Lung (tissue), 12 donors: ENCODE results near the gene LTF. TPM values are rescaled to one million over a fixed set of nuclear protein-coding genes. Genes with fewer than 3 reads are reported as not detected.
"Not testable (repeated sequence)": the region's sequence is repeated elsewhere in the genome, so short reads cannot be mapped to it uniquely, and the experiment has no call there.

Experiments used
- ATAC-seq: fragments of 200-7000 bp; cut with Tn5 transposase; one replicate; pipeline ENCODE4 v1.9.1; 2020; ENCODE audit warnings: moderate number of reproducible peaks; ENCODE audit not compliant: insufficient read depth, low FRiP score
- DNase-seq, 3 donors: peaks; one replicate each; pipeline ENCODE4 v3.0.0-alpha.2; 2013 to 2017
- H3K27ac ChIP-seq, 2 donors: one replicate each; pipeline ENCODE4 v1.5.1; 2013; ENCODE audit warnings: mild to moderate bottlenecking in 2 of 2, moderate library complexity in 2 of 2, control low read depth in 1 of 2, inconsistent platforms in 1 of 2, low read depth in 1 of 2, low read length in 1 of 2
- H3K27me3 ChIP-seq, 3 donors: one replicate each; pipeline ENCODE4 v1.5.1; 2013; ENCODE audit warnings: low read length in 2 of 3; ENCODE audit not compliant: control insufficient read depth in 3 of 3, insufficient read depth in 3 of 3
- H3K36me3 ChIP-seq, 4 donors: one replicate each; pipeline ENCODE4 v1.5.1; 2013; ENCODE audit warnings: low read length in 4 of 4, mild to moderate bottlenecking in 1 of 4, moderate library complexity in 1 of 4; ENCODE audit not compliant: control insufficient read depth in 4 of 4, insufficient read depth in 4 of 4
- H3K4me1 ChIP-seq, 5 donors: one replicate each; pipeline ENCODE4 v1.5.1; 2013; ENCODE audit warnings: low read length in 5 of 5, mild to moderate bottlenecking in 2 of 5, moderate library complexity in 1 of 5; ENCODE audit not compliant: control insufficient read depth in 5 of 5, insufficient read depth in 5 of 5
- H3K4me3 ChIP-seq: one replicate; pipeline ENCODE4 v1.5.1; 2013; ENCODE audit warnings: mild to moderate bottlenecking, control low read depth, moderate library complexity
- H3K9ac ChIP-seq, 2 donors: one replicate each; pipeline ENCODE4 v1.5.1; 2013; ENCODE audit warnings: low read length in 2 of 2, control low read depth in 1 of 2; ENCODE audit not compliant: insufficient read depth in 1 of 2
- H3K9me3 ChIP-seq, 4 donors: one replicate each; pipeline ENCODE4 v1.5.1; 2013; ENCODE audit warnings: low read length in 3 of 4, mild to moderate bottlenecking in 1 of 4, moderate library complexity in 1 of 4; ENCODE audit not compliant: control insufficient read depth in 4 of 4, insufficient read depth in 3 of 4
- WGBS, 2 donors: extraction: QIAGEN DNeasy Blood & Tissue Kit; methylation state at CpG; one replicate each; pipeline ENCODE4 v1.1.7; 2013; 5-methylcytosine and 5-hydroxymethylcytosine counted together
- polyA plus RNA-seq, 2 donors: library from polyadenylated mRNA; stranded (reverse); fragments of 200-250 nt; gene quantifications; one replicate each; pipeline ENCODE4 v1.2.1, GENCODE V29; 2013
- total RNA-seq, 2 donors: library from RNA; depleted of rRNA in 1 of 2; stranded (reverse); fragments of >200 nt in 1 of 2; gene quantifications; one replicate each; pipeline ENCODE4 v1.2.1, GENCODE V29; 2014 to 2021
- TF ChIP-seq, protein P1 (sequence below): IDR thresholded peaks from 2 replicates; pipeline ENCODE4 v1.5.1; 2012; ENCODE audit warnings: mild to moderate bottlenecking; ENCODE audit errors: control extremely low read depth, extremely low read depth
- donor health status: control.
- donor health status: control.
- donor health status: Bipolar disorder and iron deficiency.
- donor health status: healthy.
- donor health status: DM: yes; HTN: yes; CAD: no.

Gene LTF
- total and polyA plus RNA-seq, 4 donors, result 12.9 to 188 (median 101) TPM

DNA sequence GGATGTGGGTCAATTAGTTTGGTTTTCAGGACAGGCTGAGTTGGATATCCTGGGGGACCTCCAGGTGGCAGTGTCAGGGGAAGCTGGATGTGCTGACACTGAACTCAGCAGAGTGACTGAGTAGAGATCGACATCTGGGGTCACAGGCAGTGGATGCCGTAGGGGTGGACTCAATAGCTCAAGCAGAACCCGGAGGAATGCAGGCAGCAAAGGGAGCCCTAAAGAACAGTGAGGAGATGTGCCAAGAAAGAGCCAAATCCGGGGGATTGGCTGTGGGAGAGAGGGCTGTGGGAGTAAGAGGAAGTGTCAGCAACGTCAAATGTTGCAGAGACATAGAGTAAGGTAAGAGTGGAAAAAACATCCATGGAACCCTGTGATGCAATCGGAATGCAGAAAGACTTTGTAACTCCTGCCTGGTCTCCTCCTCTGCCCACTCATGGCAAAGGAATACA lies 69.5 kb downstream of the LTF start:
- ATAC-seq (peak; percentile 16), DNase-seq (no peak)
- no peak overlapping the region for H3K9ac ChIP-seq
- H3K9me3 ChIP-seq, result no peaks in the 10 kb centered on the region
- H3K27me3 ChIP-seq, result no peaks in the 10 kb centered on the region
- peak overlapping the region in 1 of 2 donors; percentile 2 for H3K27ac ChIP-seq
- WGBS, 2 donors, result 52 to 56% methylated on average over 6 of the region's 6 CpGs
- H3K4me3 ChIP-seq, result no peak overlapping the region
- H3K4me1 ChIP-seq, result peaks cover 0 to 18% (median 0%) of the 10 kb centered on the region in 5 donors
- TF ChIP-seq, protein P1, sequence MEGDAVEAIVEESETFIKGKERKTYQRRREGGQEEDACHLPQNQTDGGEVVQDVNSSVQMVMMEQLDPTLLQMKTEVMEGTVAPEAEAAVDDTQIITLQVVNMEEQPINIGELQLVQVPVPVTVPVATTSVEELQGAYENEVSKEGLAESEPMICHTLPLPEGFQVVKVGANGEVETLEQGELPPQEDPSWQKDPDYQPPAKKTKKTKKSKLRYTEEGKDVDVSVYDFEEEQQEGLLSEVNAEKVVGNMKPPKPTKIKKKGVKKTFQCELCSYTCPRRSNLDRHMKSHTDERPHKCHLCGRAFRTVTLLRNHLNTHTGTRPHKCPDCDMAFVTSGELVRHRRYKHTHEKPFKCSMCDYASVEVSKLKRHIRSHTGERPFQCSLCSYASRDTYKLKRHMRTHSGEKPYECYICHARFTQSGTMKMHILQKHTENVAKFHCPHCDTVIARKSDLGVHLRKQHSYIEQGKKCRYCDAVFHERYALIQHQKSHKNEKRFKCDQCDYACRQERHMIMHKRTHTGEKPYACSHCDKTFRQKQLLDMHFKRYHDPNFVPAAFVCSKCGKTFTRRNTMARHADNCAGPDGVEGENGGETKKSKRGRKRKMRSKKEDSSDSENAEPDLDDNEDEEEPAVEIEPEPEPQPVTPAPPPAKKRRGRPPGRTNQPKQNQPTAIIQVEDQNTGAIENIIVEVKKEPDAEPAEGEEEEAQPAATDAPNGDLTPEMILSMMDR, result no peak
- no peaks in the 10 kb centered on the region for H3K36me3 ChIP-seq

DNA sequence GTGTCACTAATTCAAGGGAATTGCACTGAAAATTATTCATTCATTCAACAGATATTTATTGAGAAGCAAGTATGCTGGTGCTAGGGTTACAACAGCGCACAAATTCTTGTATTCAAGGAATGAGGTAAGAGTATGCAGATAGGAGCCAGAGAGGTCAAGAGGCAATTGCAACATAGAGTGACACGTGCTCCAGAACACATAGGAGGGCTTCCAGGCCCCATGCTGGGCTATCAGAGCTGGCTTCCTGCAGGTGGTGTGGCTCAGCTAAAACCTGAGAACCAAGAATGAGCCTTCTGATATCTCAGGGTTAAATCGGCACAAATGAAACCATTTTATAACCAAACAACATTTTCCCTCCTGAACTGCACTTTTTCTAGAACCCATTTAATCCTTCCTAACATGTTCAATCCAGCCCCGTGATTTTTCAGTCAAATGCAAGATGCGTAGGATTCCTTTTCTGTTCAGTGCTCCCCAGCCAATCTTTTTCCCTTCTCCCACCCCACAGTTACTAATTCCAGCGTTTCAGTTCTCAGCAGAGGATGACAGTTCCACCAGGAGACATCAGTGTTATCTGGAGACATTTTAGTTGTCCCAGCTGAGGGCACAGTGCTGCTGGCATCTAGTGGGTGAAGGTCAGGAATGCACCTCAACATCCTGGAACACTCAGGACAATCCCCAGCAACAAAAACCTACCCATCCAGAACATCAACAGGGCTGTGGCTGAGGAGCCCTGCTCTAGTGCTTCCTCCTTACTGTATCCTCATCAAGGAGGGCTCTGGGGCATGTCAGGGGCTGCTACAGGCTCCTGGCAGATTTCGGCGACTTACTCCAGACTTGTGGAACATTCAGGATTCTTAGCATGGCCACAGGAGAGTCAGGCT lies 70.9 kb downstream of the LTF start:
- H3K36me3 ChIP-seq, result no peaks in the 10 kb centered on the region
- no peaks in the 10 kb centered on the region for H3K27me3 ChIP-seq
- DNase-seq (peak in 2 of 3 donors; percentile 23 to 63), ATAC-seq (no peak)
- WGBS, 2 donors, result 69% methylated on average over 8 of the region's 8 CpGs
- H3K4me1 ChIP-seq, result peaks cover 0 to 12% (median 0%) of the 10 kb centered on the region in 5 donors
- no peaks in the 10 kb centered on the region for H3K9me3 ChIP-seq
- TF ChIP-seq, protein P1, result no peak
- H3K9ac ChIP-seq, result no peak overlapping the region
- H3K27ac ChIP-seq, result no peak overlapping the region
- H3K4me3 ChIP-seq, result no peak overlapping the region

DNA sequence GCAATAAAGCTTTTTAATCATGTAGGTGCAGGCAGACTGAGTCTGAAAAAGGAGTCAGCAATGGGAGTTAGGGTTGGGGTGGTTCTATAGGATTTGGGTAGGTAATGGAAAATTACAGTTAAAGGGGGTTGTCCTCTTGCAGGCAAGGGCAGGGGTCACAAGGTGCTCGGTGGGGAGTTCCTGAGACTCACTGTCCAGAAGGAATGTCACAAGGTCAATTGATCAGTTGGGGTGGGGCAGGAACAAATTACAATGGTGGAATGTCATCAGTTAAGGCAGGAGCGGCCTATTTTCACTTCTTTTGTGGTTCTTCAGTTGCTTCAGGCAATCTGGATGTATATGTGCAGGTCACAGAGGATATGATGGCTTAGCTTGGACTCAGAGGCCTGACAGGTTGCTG lies 71.7 kb downstream of the LTF start:
- Histone ChIP-seq H3K9ac (no peak overlapping the region), H3K9me3 (no peaks in the 10 kb centered on the region), H3K36me3 (no peaks in the 10 kb centered on the region), H3K27ac (no peak overlapping the region), H3K4me1 (peaks cover 0 to 12% (median 0%) of the 10 kb centered on the region in 5 donors), H3K4me3 (no peak overlapping the region), H3K27me3 (no peaks in the 10 kb centered on the region)
- ATAC-seq, result no peak
- TF ChIP-seq, protein P1, result no peak
- WGBS, 2 donors, result 75 to 81% methylated on average over 2 of the region's 2 CpGs
- no peak for DNase-seq

DNA sequence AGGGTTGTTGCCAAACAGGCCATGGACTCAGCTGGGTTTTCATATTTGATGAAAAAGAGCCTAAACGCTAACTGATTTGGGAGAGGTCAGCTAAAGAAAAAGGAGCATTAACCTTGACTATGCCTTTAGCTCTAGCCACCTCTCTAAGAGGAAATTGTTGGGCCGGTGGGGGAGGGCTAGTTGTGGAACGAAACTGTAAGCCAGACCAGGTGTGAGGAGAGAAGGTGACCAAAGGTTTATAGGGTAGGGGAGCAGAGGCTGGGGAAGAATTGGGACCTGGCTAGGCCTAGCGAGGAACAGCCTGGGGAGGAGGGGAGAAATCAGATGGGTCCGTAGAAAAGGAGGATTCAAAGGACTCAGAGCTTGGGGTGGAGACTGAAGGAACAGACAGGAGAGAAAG lies 73.2 kb downstream of the LTF start:
- H3K27ac ChIP-seq, H3K27me3 ChIP-seq, H3K9me3 ChIP-seq, H3K9ac ChIP-seq, DNase-seq, H3K36me3 ChIP-seq, H3K4me1 ChIP-seq, H3K4me3 ChIP-seq, ATAC-seq: not testable (repeated sequence)
- WGBS, 2 donors, result 93 to 97% methylated on average over 5 of the region's 5 CpGs
